GM20431 (cell line): Measurements from ENCODE around the gene PPM1H.
"Not testable (repeated sequence)": the region's sequence is repeated elsewhere in the genome, so short reads cannot be mapped to it uniquely, and the experiment has no call there.

Source experiments
- in situ Hi-C: fragments of 300-500 bp; cut with MseI, MboI; formaldehyde crosslinking; loops from one replicate; pipeline ENCODE4 v1.15.0; 2020; ENCODE audit warnings: low sequenced_read_pairs; ENCODE audit not compliant: unreplicated experiment

The PPM1H gene

GRCh38 chr12:62948123-62948522, 13.2 kb upstream of the PPM1H start:
- in situ Hi-C loops = no loop called here

GRCh38 chr12:62947364-62947763, 12.4 kb upstream of the PPM1H start:
- in situ Hi-C loops = no loop called here

- in situ Hi-C loops = no loop called here
These were observed 8.9 kb upstream of the PPM1H start for GRCh38 chr12:62943779-62944395.

- in situ Hi-C loops = not testable (repeated sequence)
These were observed 7.4 kb upstream of the PPM1H start for GRCh38 chr12:62942316-62942715.

- in situ Hi-C loops = no loop called here
These were observed 631 bp downstream of the PPM1H start for GRCh38 chr12:62934239-62934798.

- in situ Hi-C loops = no loop called here
These were observed 1.2 kb downstream of the PPM1H start for GRCh38 chr12:62933602-62934238.

- in situ Hi-C loops = no loop called here
These were observed 1.7 kb downstream of the PPM1H start for GRCh38 chr12:62933220-62933601.

- in situ Hi-C loops = no loop called here
These were observed 3.5 kb downstream of the PPM1H start for GRCh38 chr12:62931477-62931876.

- in situ Hi-C loops = no loop called here
These were observed 4.2 kb downstream of the PPM1H start for GRCh38 chr12:62930546-62931425.

GRCh38 chr12:62928632-62929031, 6.3 kb downstream of the PPM1H start:
- in situ Hi-C loops = no loop called here

GRCh38 chr12:62925680-62926079, 9.3 kb downstream of the PPM1H start:
- in situ Hi-C loops = no loop called here

- in situ Hi-C loops = no loop called here
These were observed 10.9 kb downstream of the PPM1H start for GRCh38 chr12:62924084-62924483.

- in situ Hi-C loops = no loop called here
These were observed 12.4 kb downstream of the PPM1H start for GRCh38 chr12:62922539-62922938.

GRCh38 chr12:62919838-62920237, 15.1 kb downstream of the PPM1H start:
- in situ Hi-C loops = no loop called here

- in situ Hi-C loops = no loop called here
These were observed 17.0 kb downstream of the PPM1H start for GRCh38 chr12:62917926-62918325.

- in situ Hi-C loops = no loop called here
These were observed 18.1 kb downstream of the PPM1H start for GRCh38 chr12:62916632-62917425.

GRCh38 chr12:62915204-62915529, 19.8 kb downstream of the PPM1H start:
- in situ Hi-C loops = no loop called here

- in situ Hi-C loops = no loop called here
These were observed 20.3 kb downstream of the PPM1H start for GRCh38 chr12:62914443-62915203.

- in situ Hi-C loops = no loop called here
These were observed 21.6 kb downstream of the PPM1H start for GRCh38 chr12:62913380-62913779.
